HG03045 (cell line): ENCODE results near the gene DNAJB5.

ENCODE experiments used
- ATAC-seq: cut with Tn5 transposase; IDR thresholded peaks from one replicate; pipeline ENCODE4 v1.9.1; 2021; ENCODE audit warnings: mild to moderate bottlenecking, moderate library complexity; ENCODE audit not compliant: unreplicated experiment

Gene DNAJB5

GRCh38 chr9:34983209-34983608, 6.3 kb upstream of the DNAJB5 start:
- ATAC-seq = no peak

- no peak for ATAC-seq
Measured at GRCh38 chr9:34984049-34984448, 5.5 kb upstream of the DNAJB5 start.

DNA sequence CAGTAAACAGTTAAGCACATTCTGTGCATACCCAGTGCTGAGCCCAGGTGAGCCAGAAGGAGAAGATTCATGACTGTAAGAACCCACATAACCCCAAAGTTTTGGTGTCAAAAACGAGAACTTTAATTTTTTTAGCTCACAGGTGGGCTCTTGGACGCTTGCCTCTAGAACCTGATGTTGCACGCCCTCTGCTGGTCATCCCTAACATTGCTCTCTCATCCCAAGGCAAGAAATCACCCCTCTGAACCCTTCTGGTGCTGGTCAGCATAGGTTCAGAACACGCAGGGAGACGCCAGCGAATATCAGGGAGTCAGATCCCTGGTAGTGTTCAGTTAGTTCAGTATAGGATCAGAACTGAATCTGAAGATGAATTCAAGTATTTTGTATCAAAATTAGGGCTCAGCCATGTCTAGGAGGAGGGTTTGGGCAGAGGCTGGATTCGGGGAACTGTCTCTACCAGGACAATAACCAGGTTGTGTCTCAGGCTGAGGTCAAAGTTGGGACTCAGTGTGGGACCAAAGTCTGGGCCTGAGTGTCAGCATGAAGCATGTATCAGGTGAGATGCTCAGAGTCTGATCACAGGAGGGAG, 4.1 kb upstream of the DNAJB5 start:
- no peak for ATAC-seq

DNA sequence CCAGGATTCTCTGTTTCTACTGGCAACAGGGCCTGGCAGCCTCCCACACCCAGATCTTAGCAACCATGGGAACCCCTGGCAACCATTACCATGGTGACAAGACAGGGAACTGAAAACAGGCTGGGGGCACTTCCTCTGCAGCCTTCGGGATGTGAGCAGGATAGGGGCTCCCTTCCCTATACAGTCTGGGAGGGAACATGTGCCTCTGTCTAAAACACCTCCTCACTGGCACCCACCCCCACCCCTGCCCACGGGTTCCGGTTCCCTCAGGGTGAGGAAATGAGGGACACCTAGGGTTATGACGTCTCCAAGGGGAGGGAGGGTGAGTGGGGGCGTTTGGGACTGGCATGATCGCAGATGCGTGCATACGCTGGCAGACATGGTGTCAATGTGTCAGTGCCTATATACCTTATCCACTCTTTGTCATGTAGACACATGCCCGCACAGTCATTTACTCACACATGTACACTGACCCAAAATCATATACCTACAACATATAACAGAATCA, 3.0 kb upstream of the DNAJB5 start:
- ATAC-seq = no peak

DNA sequence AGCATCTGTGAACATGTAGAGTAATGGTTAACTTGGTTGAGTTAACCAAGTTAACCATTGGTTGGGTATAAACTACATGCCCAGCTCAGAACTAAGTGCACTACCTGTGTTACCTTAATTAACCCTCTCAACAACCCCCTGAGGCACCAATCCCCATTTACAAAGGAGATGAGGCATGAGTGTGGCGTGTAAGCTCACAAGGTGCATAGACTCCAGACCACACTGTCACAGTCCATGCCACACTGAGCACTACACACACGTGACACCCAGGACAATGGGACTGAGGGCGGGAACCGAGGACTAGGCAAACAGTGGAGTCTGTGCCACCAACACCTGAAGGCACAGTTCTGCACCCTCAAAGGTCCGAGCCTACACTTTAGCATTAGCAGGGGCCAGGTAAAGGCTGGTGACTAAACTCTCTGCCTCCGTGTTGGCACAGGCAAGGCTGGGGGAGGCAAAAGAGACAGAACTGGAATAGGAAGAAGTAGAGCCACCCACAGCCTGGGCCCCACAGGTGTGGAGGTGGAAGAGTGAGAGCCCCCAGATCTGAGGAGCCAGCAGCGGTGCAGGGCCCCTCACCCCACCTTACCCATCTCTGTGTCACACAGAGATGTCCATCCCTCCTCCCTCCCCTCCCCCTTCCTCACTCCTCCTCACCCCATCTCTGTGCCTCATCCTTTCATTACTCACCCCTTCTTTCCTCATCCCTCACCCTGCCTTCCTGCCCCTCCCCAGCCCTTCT, 2.2 kb upstream of the DNAJB5 start:
- no peak for ATAC-seq

GRCh38 chr9:34988218-34989002, 1.1 kb upstream of the DNAJB5 start:
- no peak for ATAC-seq

- no peak for ATAC-seq
Measured at GRCh38 chr9:34989946-34990635, 546 bp downstream of the DNAJB5 start.

DNA sequence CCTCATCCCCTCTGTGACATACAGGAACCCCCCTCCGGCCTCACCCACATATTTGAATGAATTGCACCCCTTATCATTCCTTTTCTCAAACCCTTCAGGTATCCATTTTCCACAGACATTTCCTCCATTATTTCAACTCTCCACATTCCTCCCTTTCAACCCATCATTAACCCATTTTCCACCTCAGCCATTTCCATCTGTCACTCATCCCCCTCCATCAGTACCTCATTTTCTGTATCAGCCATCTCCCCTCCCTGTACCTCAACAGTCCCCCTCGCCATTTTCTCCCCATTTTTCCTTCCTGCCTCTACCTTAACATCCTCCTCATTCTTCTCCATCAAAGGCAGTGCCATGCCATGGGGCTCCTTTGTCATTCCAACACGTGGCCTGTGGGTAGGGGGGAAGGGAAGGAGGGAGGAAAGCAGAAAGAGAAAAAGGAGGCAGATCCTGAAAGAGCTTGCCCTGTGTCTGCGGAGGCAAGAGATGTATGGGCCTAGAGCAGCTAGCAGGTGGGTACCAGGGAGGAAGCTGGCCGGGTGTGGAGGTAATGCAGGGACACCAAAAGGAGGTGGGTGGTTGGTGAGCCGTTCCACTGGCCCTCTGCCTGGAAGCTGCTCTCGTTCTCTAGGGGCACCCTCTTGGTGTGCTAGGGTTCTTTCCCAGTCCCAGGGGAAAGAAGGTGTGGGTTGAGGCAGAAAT, 1.5 kb downstream of the DNAJB5 start:
- no peak for ATAC-seq

- ATAC-seq = no peak
Measured at GRCh38 chr9:34991607-34992375, 2.2 kb downstream of the DNAJB5 start.

DNA sequence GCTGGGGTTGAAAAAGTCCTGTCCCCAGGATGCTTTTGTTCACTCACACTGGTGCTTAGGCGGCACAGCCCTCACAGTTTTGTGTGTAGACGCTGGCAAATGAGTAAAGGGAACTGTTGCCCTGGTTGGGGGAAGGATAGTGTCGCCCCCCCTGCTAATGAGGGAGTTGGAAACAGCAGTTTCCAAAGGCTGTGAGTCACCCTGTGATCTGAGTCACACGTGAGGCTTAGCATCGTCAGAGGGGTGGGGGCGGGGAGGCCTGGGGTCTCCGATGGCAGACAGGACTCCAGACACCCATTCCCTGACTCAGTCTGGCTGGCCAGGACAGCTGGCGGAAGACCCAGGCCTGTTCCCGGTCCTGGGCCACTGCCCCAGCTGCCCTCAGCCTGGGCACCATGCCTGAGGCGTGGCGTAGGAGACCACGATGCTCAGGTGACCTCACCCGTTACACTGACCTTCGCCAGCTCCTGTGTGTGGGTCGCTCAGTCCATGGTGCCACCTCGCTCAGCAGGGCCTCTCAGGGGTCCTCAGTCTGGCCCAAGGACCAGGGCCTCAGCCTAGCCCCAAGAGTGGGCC, 2.9 kb downstream of the DNAJB5 start:
- no peak for ATAC-seq

DNA sequence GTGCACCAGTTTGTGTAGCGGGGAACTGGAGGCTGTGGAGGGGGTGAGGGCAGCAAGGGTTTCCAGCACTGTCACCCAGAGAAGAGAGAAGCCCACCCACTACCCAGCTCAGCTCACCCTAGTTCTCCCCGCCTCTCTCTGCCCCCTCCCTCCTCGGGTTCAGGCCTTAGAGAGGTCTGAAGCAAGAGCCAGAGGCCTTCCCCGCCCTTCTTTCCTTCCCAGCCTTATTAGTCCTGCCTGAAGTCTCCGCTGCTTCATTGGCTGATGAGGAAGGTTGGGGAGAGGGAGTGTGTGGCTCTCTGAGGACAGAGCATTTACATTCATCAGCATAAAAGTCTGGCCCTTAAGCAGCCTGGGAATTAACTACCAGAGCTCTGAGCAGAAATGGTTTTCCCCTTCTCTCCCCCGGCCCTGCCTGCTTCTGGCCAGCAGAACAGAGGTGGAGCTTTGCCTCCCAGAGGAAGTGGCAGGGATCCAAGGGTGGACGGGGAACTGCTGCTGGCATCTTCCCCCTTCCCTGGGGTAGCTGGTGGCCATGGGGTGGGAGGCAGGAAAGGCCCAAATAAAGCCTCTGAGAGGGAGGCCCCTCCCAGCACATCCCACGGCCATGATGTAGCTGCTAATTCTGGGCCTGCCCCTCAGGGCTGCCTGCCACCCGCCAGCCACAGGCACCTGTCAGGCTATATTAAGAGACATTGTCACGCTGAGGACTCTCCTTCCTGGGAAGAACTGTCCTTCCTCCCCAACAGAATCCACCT, 4.1 kb downstream of the DNAJB5 start:
- no peak for ATAC-seq

DNA sequence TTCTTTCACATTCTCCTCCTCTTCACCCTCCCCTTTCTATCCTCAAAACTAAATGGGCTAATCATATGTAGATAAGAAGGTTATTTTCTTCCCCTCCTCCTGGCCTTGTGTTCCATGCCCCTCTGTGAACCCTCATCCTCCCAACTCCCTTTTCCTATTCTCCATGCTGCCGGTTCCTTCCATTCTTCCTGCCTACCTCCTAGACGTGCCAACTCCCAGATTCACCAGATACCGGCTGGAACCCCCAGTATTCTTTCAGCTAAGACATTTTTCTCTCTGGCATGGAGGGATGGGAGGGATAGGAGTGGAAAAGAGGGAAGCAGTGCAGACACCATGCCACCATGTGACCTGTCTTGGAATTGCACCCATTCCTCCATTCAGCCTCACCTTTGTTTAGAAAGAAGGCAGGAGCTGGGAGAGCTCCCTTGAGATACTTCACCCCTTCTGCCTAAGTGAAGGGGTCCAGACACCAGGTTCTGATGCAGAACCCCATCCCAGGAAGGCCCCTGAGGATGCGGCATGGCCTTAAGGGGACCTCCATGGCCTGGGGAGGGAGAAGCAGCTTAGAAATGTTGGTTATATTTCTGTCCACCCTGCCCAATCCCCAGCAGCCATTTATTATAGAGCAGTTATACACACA, 4.8 kb downstream of the DNAJB5 start:
- no peak for ATAC-seq

DNA sequence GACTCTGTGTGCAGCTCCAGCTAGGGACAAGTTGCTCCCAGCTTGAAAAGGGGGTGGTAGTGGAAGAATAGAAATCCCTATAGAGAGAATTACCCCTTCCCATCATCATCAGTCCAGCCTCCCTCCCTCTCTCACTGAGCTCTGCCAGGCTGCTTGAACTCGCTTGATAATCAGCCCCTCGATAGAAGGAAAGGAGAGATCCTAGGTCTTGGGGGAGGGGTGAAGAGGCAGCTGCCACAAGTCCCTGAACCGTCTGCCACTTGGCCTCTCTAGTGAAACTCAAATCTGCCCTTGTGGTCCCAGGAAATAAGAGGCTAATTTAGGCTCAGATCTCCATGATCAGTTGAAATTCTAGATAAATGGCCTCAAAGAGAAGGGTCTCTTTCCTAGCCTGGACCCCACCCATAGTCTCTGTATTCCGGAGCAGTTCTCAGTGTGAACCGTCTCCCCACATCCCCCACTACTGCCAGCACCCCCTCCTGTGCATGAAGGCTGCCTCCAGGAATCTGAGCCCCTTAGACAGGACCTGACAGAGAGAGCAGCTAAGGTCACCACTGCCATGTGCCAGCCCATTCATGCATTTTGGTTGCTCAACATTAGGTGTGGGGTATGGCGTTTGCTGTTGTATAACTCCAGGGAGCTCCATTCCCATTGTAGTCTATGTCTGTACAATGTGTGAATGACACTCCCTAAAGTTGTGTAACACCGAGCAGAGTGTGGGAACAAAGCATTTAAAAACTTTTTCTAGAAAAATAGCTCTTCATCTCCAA, 5.5 kb downstream of the DNAJB5 start:
- no peak for ATAC-seq

DNA sequence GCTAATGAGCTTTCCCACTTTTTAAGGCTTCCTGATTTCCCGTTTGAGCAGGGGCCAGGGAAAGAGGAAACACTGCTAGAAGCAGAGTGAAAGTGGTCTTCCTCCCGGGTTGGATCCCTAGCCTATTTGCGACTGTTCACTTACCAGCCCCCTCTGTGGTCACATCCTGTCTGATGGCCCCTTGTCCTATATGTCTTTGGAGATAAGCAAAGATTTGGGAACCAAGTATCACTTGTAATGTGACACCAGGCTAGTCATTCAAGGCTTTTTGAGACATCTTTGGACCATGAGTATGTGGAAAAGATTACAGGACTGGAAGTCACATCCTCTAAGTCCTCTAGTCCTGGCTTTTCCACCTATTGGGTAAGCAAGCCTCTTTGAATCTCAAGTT, 6.1 kb downstream of the DNAJB5 start:
- no peak for ATAC-seq

DNA sequence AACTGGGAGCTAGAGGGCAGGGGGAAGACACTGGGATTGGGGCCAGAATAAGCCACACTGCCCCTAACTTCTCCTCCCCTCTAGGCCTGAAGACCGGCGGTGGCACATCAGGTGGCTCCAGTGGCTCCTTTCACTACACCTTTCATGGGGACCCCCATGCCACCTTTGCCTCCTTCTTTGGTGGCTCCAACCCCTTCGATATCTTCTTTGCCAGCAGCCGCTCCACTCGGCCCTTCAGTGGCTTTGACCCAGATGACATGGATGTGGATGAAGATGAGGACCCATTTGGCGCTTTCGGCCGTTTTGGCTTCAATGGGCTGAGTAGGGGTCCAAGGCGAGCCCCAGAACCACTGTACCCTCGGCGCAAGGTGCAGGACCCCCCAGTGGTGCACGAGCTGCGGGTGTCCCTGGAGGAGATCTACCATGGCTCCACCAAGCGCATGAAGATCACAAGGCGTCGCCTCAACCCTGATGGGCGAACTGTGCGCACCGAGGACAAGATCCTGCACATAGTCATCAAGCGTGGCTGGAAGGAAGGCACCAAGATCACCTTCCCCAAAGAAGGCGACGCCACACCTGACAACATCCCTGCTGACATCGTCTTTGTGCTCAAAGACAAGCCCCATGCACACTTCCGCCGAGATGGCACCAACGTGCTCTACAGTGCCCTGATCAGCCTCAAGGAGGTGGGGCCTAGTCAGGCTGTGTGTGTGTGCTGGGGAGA, 6.8 kb downstream of the DNAJB5 start:
- no peak for ATAC-seq

DNA sequence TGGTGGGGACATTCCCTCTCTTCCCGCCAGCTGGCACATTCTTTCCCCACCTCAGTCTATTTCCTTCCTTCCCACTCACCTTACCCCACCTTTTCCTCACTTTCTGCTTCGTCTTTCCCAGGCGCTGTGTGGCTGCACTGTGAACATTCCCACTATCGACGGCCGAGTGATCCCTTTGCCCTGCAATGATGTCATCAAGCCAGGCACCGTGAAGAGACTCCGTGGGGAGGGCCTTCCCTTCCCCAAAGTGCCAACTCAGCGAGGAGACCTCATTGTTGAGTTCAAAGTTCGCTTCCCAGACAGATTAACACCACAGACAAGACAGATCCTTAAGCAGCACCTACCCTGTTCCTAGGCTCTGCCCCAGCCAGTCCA, 7.3 kb downstream of the DNAJB5 start:
- ATAC-seq = no peak

GRCh38 chr9:34997379-34997781, 7.8 kb downstream of the DNAJB5 start:
- no peak for ATAC-seq
